Measurements from ENCODE around the gene PLEKHA5.

The PLEKHA5 gene

GRCh38 chr12:19113464-19113863, 16.1 kb upstream of the PLEKHA5 start:
- POLR2A ChIA-PET (ENCODE audit: low non-redundant PET), result no interaction called here
- no peak for DNase-seq (ENCODE audit: low spot score)
- no peak for TF ChIP-seq CTCF (conservative IDR thresholded peaks at IDR 0.05; ENCODE audit: low read depth)
- no peak overlapping the region for H3K27ac ChIP-seq
- CTCF ChIA-PET, result interaction anchor here (0.6 kb wide), 1 partner anchor 1025 kb away, joined by 3 read pairs; no protein-coding TSS in a partner anchor

DNA sequence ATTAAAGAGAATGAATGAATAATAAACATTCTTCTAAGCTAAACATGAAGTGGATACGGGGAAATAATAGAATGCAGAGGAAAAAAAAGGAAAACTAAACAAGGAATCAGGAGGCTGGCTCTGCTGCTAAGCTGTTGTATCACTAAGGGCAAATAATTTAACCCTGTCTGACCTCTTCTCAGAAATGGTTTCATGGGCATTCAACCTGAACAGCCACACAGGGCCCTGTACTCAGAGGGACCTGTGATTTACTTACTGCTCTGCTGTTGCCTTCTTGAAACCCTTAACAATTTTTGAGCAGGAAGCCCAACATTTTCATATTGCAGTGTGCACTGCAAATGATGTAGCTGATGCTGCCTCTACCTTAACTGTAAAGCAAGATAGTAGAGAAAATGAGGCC, 14.2 kb upstream of the PLEKHA5 start:
- ChIA-PET CTCF (interaction anchor here (1.0 kb wide), 1 partner anchor 9 kb away, joined by 3 read pairs; no protein-coding TSS in a partner anchor), POLR2A (ENCODE audit: low non-redundant PET) (interaction anchor here (0.6 kb wide), 1 partner anchor 14 kb away, joined by 11 read pairs; no protein-coding TSS in a partner anchor)
- no peak overlapping the region for H3K27ac ChIP-seq
- no peak for TF ChIP-seq CTCF (conservative IDR thresholded peaks at IDR 0.05; ENCODE audit: low read depth)
- DNase-seq (ENCODE audit: low spot score), result no peak

- CTCF ChIA-PET, result interaction anchor here (1.3 kb wide), 1 partner anchor 21 kb away, joined by 4 read pairs; no protein-coding TSS in a partner anchor
Measured at GRCh38 chr12:19119440-19119839, 10.1 kb upstream of the PLEKHA5 start.

GRCh38 chr12:19120795-19121194, 8.7 kb upstream of the PLEKHA5 start:
- ChIA-PET POLR2A (ENCODE audit: low non-redundant PET) (no interaction called here), CTCF (interaction anchor here (0.6 kb wide), 1 partner anchor 725 kb away, joined by 6 read pairs; no protein-coding TSS in a partner anchor)
- TF ChIP-seq CTCF (conservative IDR thresholded peaks at IDR 0.05; ENCODE audit: low read depth), result no peak
- peak; percentile 24 for DNase-seq (ENCODE audit: low spot score)
- no peak overlapping the region for H3K27ac ChIP-seq

More at GRCh38 chr12:19119440-19119839, 10.1 kb upstream of the PLEKHA5 start:
- no peak for DNase-seq (ENCODE audit: low spot score)
- no peak for TF ChIP-seq CTCF (conservative IDR thresholded peaks at IDR 0.05; ENCODE audit: low read depth)
- H3K27ac ChIP-seq, result no peak overlapping the region
- POLR2A ChIA-PET (ENCODE audit: low non-redundant PET), result no interaction called here

- TF ChIP-seq CTCF (conservative IDR thresholded peaks at IDR 0.05; ENCODE audit: low read depth), result no peak
- no peak for DNase-seq (ENCODE audit: low spot score)
- ChIA-PET POLR2A (ENCODE audit: low non-redundant PET) (no interaction called here), CTCF (no interaction called here)
- no peak overlapping the region for H3K27ac ChIP-seq
Measured at GRCh38 chr12:19121449-19122018, 8.0 kb upstream of the PLEKHA5 start.

DNA sequence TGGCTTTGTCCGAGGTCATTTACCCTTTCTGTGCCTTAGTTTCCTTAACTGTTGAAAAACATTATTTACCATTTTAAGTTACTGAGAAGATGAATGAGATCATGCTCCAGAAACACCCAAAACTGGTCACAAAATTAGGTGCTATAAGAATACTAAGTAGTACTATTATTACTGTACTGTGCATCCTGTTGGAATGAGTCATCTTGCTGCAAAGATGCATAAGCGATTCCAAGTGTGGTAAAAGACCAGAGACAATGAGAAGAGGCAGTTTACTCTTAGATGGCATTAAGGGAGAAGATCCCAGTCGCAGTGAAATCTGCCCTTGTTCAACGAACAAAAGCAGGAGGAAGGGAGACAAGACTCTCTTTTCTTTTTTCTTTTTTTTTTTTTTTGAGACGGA, 4.2 kb upstream of the PLEKHA5 start:
- peak; percentile 9 for DNase-seq (ENCODE audit: low spot score)
- ChIA-PET CTCF (no interaction called here), POLR2A (ENCODE audit: low non-redundant PET) (no interaction called here)
- TF ChIP-seq CTCF (conservative IDR thresholded peaks at IDR 0.05; ENCODE audit: low read depth), result no peak
- no peak overlapping the region for H3K27ac ChIP-seq

Data from RWPE1 (cell line).